HepG2 (cell line): ENCODE results near the gene C19orf85. TPM values are rescaled to one million over a fixed set of nuclear protein-coding genes. Genes with fewer than 3 reads are reported as not detected.

Experiments used
- CENPX ChIP-seq: sonication (generic); formaldehyde crosslinking; IDR thresholded peaks from 2 replicates; pipeline ENCODE4 v1.9.0; 2021; ENCODE audit warnings: mild to moderate bottlenecking, missing genetic modification reagents, moderate library complexity
- FOSL1 ChIP-seq: sonication (generic); formaldehyde crosslinking; IDR thresholded peaks from 2 replicates; pipeline ENCODE4 v1.9.0; 2021; ENCODE audit warnings: missing genetic modification reagents, borderline replicate concordance
- FOXC1 ChIP-seq: sonication (generic); formaldehyde crosslinking; IDR thresholded peaks from 2 replicates; pipeline ENCODE4 v1.8.0; 2022; ENCODE audit warnings: mild to moderate bottlenecking, missing genetic modification reagents, borderline replicate concordance
- KDM6A ChIP-seq: IDR thresholded peaks from 2 replicates; pipeline ENCODE4 v1.6.1; 2016; ENCODE audit warnings: low read depth
- KLF9 ChIP-seq: IDR thresholded peaks from 2 replicates; pipeline ENCODE4 v1.6.1; 2016; ENCODE audit warnings: low read depth
- NCOR1 ChIP-seq: fragments of 200-600 bp; sonication (generic); IDR thresholded peaks from 2 replicates; pipeline ENCODE4 v1.7.0; 2017; ENCODE audit warnings: antibody characterized with exemption, low read length, borderline replicate concordance
- NR3C1 ChIP-seq: sonication (generic); formaldehyde crosslinking; IDR thresholded peaks from 2 replicates; pipeline ENCODE4 v1.4.0; 2020; ENCODE audit warnings: missing genetic modification reagents
- PHF20 ChIP-seq: sonication (generic); formaldehyde crosslinking; IDR thresholded peaks from 2 replicates; pipeline ENCODE4 v1.5.0; 2020; ENCODE audit warnings: mild to moderate bottlenecking, missing genetic modification reagents
- PHF21A ChIP-seq: sonication (generic); formaldehyde crosslinking; IDR thresholded peaks from 2 replicates; pipeline ENCODE4 v1.5.0; 2020; ENCODE audit warnings: mild to moderate bottlenecking, missing genetic modification reagents
- PHF8 ChIP-seq: sonication (generic); formaldehyde crosslinking; IDR thresholded peaks from 2 replicates; pipeline ENCODE4 v1.5.0; 2020; ENCODE audit warnings: missing genetic modification reagents
- REL ChIP-seq: sonication (generic); formaldehyde crosslinking; conservative IDR thresholded peaks from 2 replicates; pipeline ENCODE4 v1.8.0; 2022; ENCODE audit warnings: mild to moderate bottlenecking, missing genetic modification reagents, moderate library complexity
- SOX6 ChIP-seq, 2 experiments: fragments of 450-650 bp in 1 of 2; sonication (generic) in 1 of 2; formaldehyde crosslinking in 1 of 2; IDR thresholded peaks; 2 replicates each; pipeline versions ENCODE4 v1.4.0 to v1.6.1; 2017 to 2020; ENCODE audit warnings: antibody characterized with exemption in 1 of 2, mild to moderate bottlenecking in 1 of 2, missing genetic modification reagents in 1 of 2
- TCF7L2 ChIP-seq: IDR thresholded peaks from 2 replicates; pipeline ENCODE4 v1.6.1; 2011; ENCODE audit warnings: mild to moderate bottlenecking, low read depth, low read length, moderate library complexity
- ZBTB20 ChIP-seq: sonication (generic); formaldehyde crosslinking; IDR thresholded peaks from 2 replicates; pipeline ENCODE4 v1.8.1; 2023; ENCODE audit warnings: missing genetic modification reagents, low read depth, mild to moderate bottlenecking, borderline replicate concordance
- ZFP36L1 ChIP-seq: sonication (generic); formaldehyde crosslinking; IDR thresholded peaks from 2 replicates; pipeline ENCODE4 v1.8.0; 2022; ENCODE audit warnings: mild to moderate bottlenecking, missing genetic modification reagents, moderate library complexity
- ZFX ChIP-seq: sonication (generic); formaldehyde crosslinking; IDR thresholded peaks from 2 replicates; pipeline ENCODE4 v1.4.0; 2020; ENCODE audit warnings: mild to moderate bottlenecking, low read depth, missing genetic modification reagents, moderate library complexity
- ZNF235 ChIP-seq: sonication (generic); formaldehyde crosslinking; IDR thresholded peaks from 2 replicates; pipeline ENCODE4 v1.8.1; 2023; ENCODE audit warnings: mild to moderate bottlenecking, missing genetic modification reagents, borderline replicate concordance
- ZNF3 ChIP-seq: IDR thresholded peaks from 2 replicates; pipeline ENCODE4 v1.7.0; 2017; ENCODE audit warnings: inconsistent platforms
- ZNF703 ChIP-seq: sonication (generic); formaldehyde crosslinking; IDR thresholded peaks from 2 replicates; pipeline ENCODE4 v1.5.1; 2020; ENCODE audit warnings: missing genetic modification reagents, mild to moderate bottlenecking, moderate library complexity, borderline replicate concordance
- polyA plus RNA-seq, 8 experiments: library from polyadenylated mRNA; depleted of rRNA in 3 of 8; stranded (reverse) in 7 of 8; unstranded in 1 of 8; fragments of >200 nt; fragmentation: Illumina TruSeq in 4 of 8; extraction: Trizol in 4 of 8; gene quantifications; 2 replicates each; pipeline versions ENCODE4 v1.2.1 to v1.2.3, GENCODE V29; 2011 to 2016; ENCODE audit warnings: low read depth in 4 of 8, missing spikeins in 1 of 8, mixed read lengths in 1 of 8; ENCODE audit not compliant: insufficient read depth in 1 of 8
- total RNA-seq, 5 experiments: library from RNA; depleted of rRNA; stranded (reverse); fragments of >200 nt; fragmentation: Illumina TruSeq; extraction: Trizol; gene quantifications; 2 replicates each; pipeline ENCODE4 v1.2.3, GENCODE V29; 2016; ENCODE audit warnings: low read depth in 1 of 5
- TF ChIP-seq, protein P1 (sequence below): sonication (generic); formaldehyde crosslinking; IDR thresholded peaks from 2 replicates; pipeline ENCODE4 v1.4.0; 2020; ENCODE audit warnings: missing genetic modification reagents
- TF ChIP-seq, protein P2 (sequence below): sonication (generic); formaldehyde crosslinking; IDR thresholded peaks from 2 replicates; pipeline ENCODE4 v1.4.0; 2020; ENCODE audit warnings: mild to moderate bottlenecking, missing genetic modification reagents
- TF ChIP-seq, protein P3 (sequence below): sonication (generic); formaldehyde crosslinking; IDR thresholded peaks from 2 replicates; pipeline ENCODE4 v1.4.0; 2020; ENCODE audit warnings: mild to moderate bottlenecking, missing genetic modification reagents
- TF ChIP-seq, protein P4 (sequence below): sonication (generic); formaldehyde crosslinking; IDR thresholded peaks from 2 replicates; pipeline ENCODE4 v1.4.0; 2020; ENCODE audit warnings: mild to moderate bottlenecking, missing genetic modification reagents

Gene C19orf85
- total and polyA plus RNA-seq, 2 of the 13 experiments (the other 11 are each of a cell fraction or from before 2014, with no cell fraction given), result not detected

DNA sequence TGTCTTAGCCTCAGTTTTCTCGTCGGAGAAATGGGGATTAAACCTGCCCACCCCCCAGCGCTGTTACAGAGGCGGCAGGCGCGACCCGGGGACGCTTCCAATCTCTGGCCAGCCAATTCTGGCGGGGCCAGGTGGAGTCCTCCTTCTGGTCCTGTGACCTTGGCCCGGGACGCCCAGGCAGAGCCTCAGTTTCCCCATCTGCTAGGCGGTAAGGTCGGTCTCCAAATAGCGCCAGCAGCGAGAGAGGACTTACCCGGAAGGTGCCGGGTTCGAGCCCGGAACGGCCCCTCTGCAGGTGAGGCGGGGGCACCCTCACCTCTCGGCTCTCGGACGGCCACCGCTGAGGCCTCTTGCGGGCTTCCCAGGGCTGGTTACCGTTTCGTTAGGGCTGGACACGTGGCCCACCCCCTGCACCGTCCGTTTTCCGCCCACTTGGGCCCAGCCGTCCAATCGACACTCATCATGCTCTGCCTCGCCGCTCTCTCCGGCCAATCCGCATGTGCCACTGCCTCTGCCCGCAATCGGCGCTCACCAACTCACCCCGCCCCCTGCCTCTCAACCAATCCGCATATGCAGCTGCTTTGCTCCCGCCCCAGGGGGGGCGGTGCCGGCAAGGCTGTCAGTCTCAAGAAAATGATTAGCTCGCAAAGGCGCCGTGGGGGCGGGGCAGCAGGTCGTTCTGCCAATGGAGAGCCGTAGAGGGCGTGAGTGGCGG lies 3.1 kb downstream of the C19orf85 start, which contains the start of gene ISOC2 (continued):
- TF ChIP-seq, protein P1, sequence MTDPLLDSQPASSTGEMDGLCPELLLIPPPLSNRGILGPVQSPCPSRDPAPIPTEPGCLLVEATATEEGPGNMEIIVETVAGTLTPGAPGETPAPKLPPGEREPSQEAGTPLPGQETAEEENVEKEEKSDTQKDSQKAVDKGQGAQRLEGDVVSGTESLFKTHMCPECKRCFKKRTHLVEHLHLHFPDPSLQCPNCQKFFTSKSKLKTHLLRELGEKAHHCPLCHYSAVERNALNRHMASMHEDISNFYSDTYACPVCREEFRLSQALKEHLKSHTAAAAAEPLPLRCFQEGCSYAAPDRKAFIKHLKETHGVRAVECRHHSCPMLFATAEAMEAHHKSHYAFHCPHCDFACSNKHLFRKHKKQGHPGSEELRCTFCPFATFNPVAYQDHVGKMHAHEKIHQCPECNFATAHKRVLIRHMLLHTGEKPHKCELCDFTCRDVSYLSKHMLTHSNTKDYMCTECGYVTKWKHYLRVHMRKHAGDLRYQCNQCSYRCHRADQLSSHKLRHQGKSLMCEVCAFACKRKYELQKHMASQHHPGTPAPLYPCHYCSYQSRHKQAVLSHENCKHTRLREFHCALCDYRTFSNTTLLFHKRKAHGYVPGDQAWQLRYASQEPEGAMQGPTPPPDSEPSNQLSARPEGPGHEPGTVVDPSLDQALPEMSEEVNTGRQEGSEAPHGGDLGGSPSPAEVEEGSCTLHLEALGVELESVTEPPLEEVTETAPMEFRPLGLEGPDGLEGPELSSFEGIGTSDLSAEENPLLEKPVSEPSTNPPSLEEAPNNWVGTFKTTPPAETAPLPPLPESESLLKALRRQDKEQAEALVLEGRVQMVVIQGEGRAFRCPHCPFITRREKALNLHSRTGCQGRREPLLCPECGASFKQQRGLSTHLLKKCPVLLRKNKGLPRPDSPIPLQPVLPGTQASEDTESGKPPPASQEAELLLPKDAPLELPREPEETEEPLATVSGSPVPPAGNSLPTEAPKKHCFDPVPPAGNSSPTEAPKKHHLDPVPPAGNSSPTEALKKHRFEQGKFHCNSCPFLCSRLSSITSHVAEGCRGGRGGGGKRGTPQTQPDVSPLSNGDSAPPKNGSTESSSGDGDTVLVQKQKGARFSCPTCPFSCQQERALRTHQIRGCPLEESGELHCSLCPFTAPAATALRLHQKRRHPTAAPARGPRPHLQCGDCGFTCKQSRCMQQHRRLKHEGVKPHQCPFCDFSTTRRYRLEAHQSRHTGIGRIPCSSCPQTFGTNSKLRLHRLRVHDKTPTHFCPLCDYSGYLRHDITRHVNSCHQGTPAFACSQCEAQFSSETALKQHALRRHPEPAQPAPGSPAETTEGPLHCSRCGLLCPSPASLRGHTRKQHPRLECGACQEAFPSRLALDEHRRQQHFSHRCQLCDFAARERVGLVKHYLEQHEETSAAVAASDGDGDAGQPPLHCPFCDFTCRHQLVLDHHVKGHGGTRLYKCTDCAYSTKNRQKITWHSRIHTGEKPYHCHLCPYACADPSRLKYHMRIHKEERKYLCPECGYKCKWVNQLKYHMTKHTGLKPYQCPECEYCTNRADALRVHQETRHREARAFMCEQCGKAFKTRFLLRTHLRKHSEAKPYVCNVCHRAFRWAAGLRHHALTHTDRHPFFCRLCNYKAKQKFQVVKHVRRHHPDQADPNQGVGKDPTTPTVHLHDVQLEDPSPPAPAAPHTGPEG (CRISPR knock-in tag), result 0 out of 2 replicates have a peak, but pooled peaks have one; percentile 31
- peak; percentile 83 for TF ChIP-seq ZNF3 (CRISPR knock-in tag)
- no peak for TF ChIP-seq FOSL1 (CRISPR knock-in tag)
- TF ChIP-seq, protein P2, sequence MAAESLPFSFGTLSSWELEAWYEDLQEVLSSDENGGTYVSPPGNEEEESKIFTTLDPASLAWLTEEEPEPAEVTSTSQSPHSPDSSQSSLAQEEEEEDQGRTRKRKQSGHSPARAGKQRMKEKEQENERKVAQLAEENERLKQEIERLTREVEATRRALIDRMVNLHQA (CRISPR knock-in tag), result no peak
- peak; percentile 56; the same call in 1 of the 2 replicates for TF ChIP-seq PHF20 (CRISPR knock-in tag)
- no peak for TF ChIP-seq KDM6A (CRISPR knock-in tag)
- TF ChIP-seq TCF7L2, result no peak
- no peak for TF ChIP-seq CENPX (CRISPR knock-in tag)
- peak; percentile 81 for TF ChIP-seq PHF8 (CRISPR knock-in tag)
- peak; percentile 32; the same call in 1 of the 2 replicates for TF ChIP-seq KLF9 (CRISPR knock-in tag)
- TF ChIP-seq SOX6 (IDR thresholded peaks at IDR 0.05), result no peak
- peak; percentile 75 for TF ChIP-seq SOX6 (CRISPR knock-in tag; IDR thresholded peaks at IDR 0.05)
- no peak; the same call in 1 of the 2 replicates for TF ChIP-seq ZNF235 (CRISPR knock-in tag)
- peak; percentile 84; the same call in 1 of the 2 replicates for TF ChIP-seq ZFX (CRISPR knock-in tag)
- no peak for TF ChIP-seq ZNF703 (CRISPR knock-in tag)
- TF ChIP-seq, protein P3, sequence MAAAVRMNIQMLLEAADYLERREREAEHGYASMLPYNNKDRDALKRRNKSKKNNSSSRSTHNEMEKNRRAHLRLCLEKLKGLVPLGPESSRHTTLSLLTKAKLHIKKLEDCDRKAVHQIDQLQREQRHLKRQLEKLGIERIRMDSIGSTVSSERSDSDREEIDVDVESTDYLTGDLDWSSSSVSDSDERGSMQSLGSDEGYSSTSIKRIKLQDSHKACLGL (CRISPR knock-in tag), result peak; percentile 88; the same call in 1 of the 2 replicates
- TF ChIP-seq NR3C1 (CRISPR knock-in tag), result no peak
- peak; percentile 33; the same call in 1 of the 2 replicates for TF ChIP-seq PHF21A
- no peak for TF ChIP-seq REL (CRISPR knock-in tag)
- TF ChIP-seq ZFP36L1, result no peak
- TF ChIP-seq, protein P4, sequence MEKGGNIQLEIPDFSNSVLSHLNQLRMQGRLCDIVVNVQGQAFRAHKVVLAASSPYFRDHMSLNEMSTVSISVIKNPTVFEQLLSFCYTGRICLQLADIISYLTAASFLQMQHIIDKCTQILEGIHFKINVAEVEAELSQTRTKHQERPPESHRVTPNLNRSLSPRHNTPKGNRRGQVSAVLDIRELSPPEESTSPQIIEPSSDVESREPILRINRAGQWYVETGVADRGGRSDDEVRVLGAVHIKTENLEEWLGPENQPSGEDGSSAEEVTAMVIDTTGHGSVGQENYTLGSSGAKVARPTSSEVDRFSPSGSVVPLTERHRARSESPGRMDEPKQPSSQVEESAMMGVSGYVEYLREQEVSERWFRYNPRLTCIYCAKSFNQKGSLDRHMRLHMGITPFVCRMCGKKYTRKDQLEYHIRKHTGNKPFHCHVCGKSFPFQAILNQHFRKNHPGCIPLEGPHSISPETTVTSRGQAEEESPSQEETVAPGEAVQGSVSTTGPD (CRISPR knock-in tag), result no peak
- no peak for TF ChIP-seq FOXC1 (CRISPR knock-in tag)
- TF ChIP-seq NCOR1, result peak; percentile 37; the same call in 1 of the 2 replicates
- no peak for TF ChIP-seq ZBTB20
